Large intestine (tissue), 3 donors: ENCODE results near the gene TMEM39A. TPM values are rescaled to one million over a fixed set of nuclear protein-coding genes. Genes with fewer than 3 reads are reported as not detected.

Source experiments
- DNase-seq, 2 donors: peaks; one replicate each; pipeline versions ENCODE4 v3.0.0 to v3.0.0-alpha.2; 2013
- H3K27ac ChIP-seq: one replicate; pipeline ENCODE4 v1.5.1; 2013; ENCODE audit warnings: low read length
- H3K27me3 ChIP-seq: 2 replicates; pipeline ENCODE4 v1.6.1; 2013; ENCODE audit warnings: low read length; ENCODE audit not compliant: control insufficient read depth, insufficient read depth
- H3K36me3 ChIP-seq: 2 replicates; pipeline ENCODE4 v1.6.1; 2013; ENCODE audit warnings: low read length; ENCODE audit not compliant: control insufficient read depth, insufficient read depth
- H3K4me1 ChIP-seq: one replicate; pipeline ENCODE4 v1.6.1; 2013; ENCODE audit warnings: low read length; ENCODE audit not compliant: control insufficient read depth, insufficient read depth
- H3K4me3 ChIP-seq: one replicate; pipeline ENCODE4 v1.5.1; 2013; ENCODE audit warnings: low read length
- H3K9me3 ChIP-seq: one replicate; pipeline ENCODE4 v1.6.1; 2013; ENCODE audit warnings: mild to moderate bottlenecking, low read depth, low read length, moderate library complexity; ENCODE audit not compliant: control insufficient read depth
- whole genome bisulfite sequencing: methylation state at CpG from one replicate; pipeline ENCODE4 v1.1.5; 2013; ENCODE audit warnings: low lambda C conversion rate; ENCODE audit not compliant: insufficient coverage; 5-methylcytosine and 5-hydroxymethylcytosine counted together
- polyA plus RNA-seq: library from polyadenylated mRNA; unstranded; fragments of 120-200 nt; gene quantifications from one replicate; pipeline ENCODE4 v1.2.1, GENCODE V29; 2013

TMEM39A gene
- polyA plus RNA-seq, 1 donor = 37.9 TPM

DNA sequence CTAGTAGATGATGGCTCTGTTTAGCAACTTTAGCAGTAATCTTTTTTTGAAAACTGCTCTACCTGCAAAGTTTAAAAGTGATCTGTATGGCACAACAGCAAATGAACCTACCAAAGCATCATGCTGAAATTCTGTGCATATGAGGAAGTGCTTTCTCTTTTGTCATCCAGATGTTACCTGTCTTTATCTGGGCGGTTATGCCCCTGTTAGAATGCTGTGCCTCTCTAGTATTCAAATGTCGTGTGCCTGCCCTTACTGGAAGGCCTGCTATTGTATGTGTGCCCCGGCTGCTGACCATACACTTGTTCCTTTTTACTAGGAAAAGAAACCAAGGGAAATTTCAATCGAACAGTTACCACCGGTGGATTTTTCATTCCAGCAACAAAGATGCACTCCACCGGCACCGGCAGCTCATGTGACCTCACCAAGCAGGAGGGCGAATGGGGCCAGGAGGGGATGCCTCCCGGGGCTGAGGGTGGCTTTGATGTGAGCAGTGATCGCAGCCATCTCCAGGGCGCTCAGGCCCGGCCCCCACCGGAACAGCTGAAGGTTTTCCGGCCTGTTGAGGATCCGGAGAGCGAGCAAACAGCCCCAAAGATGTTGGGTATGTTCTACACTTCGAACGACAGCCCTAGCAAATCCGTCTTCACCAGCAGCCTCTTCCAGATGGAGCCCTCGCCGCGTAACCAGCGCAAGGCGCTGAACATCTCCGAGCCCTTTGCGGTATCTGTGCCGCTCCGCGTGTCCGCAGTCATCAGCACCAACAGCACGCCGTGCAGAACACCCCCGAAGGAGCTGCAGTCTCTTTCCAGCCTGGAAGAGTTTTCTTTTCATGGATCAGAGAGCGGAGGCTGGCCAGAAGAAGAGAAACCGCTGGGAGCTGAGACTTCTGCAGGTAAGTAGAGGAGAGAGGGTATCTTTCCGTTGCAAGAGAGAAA lies 61.6 kb downstream of the TMEM39A start:
- peaks cover 4% of the 10 kb centered on the region for H3K36me3 ChIP-seq
- 70% methylated on average over 2 of the region's 36 CpGs for WGBS

DNA sequence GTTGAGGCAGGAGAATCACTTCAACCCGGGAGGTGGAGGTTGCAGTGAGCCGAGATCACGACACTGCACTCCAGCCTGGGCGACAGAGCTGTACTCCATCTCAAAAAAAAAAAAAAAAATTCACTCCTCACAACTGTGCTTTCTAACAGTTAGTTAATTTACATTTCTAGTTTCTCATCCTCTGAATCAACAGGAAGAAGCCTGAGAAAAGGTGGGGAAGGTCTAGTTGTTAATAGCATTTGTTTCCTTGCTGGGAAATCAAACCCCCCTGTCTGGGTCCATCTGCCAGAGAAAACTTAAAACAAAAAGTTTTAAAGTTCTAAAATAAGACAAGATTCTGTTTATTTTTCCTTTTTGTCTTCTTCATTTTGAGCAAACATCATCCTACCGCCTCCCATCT lies 62.3 kb downstream of the TMEM39A start:
- Histone ChIP-seq H3K4me3 (no peak overlapping the region), H3K27ac (no peak overlapping the region), H3K9me3 (no peaks in the 10 kb centered on the region), H3K4me1 (no peaks in the 10 kb centered on the region), H3K27me3 (no peaks in the 10 kb centered on the region), H3K36me3 (peaks cover 4% of the 10 kb centered on the region)
- 100% methylated on average over 1 of the region's 5 CpGs for WGBS
- no peak for DNase-seq

More for the DNA sequence above, 61.6 kb downstream of the TMEM39A start:
- H3K9me3 ChIP-seq = no peaks in the 10 kb centered on the region
- H3K4me1 ChIP-seq = no peaks in the 10 kb centered on the region
- no peaks in the 10 kb centered on the region for H3K27me3 ChIP-seq
- no peak overlapping the region for H3K4me3 ChIP-seq
- DNase-seq = no peak
- no peak overlapping the region for H3K27ac ChIP-seq

- Histone ChIP-seq H3K27ac (no peak overlapping the region), H3K36me3 (peaks cover 4% of the 10 kb centered on the region), H3K4me1 (no peaks in the 10 kb centered on the region), H3K9me3 (no peaks in the 10 kb centered on the region), H3K27me3 (no peaks in the 10 kb centered on the region), H3K4me3 (no peak overlapping the region)
- DNase-seq = no peak
- no CpG with 5 or more reads among the region's 5 CpGs for WGBS
Observed at GRCh38 chr3:119400466-119400865, 62.9 kb downstream of the TMEM39A start.

- Histone ChIP-seq H3K27ac (no peak overlapping the region), H3K4me1 (no peaks in the 10 kb centered on the region), H3K27me3 (no peaks in the 10 kb centered on the region), H3K9me3 (no peaks in the 10 kb centered on the region), H3K36me3 (peaks cover 8% of the 10 kb centered on the region), H3K4me3 (no peak overlapping the region)
- DNase-seq = no peak
- no CpG with 5 or more reads among the region's 2 CpGs for WGBS
Observed at GRCh38 chr3:119396870-119397269, 66.5 kb downstream of the TMEM39A start.

- H3K27me3 ChIP-seq = no peaks in the 10 kb centered on the region
- 100% methylated on average over 1 of the region's 2 CpGs for WGBS
- peaks cover 9% of the 10 kb centered on the region for H3K36me3 ChIP-seq
- DNase-seq = no peak
- no peaks in the 10 kb centered on the region for H3K9me3 ChIP-seq
- no peak overlapping the region for H3K4me3 ChIP-seq
- H3K4me1 ChIP-seq = no peaks in the 10 kb centered on the region
- no peak overlapping the region for H3K27ac ChIP-seq
Observed at GRCh38 chr3:119395923-119396358, 67.5 kb downstream of the TMEM39A start.

DNA sequence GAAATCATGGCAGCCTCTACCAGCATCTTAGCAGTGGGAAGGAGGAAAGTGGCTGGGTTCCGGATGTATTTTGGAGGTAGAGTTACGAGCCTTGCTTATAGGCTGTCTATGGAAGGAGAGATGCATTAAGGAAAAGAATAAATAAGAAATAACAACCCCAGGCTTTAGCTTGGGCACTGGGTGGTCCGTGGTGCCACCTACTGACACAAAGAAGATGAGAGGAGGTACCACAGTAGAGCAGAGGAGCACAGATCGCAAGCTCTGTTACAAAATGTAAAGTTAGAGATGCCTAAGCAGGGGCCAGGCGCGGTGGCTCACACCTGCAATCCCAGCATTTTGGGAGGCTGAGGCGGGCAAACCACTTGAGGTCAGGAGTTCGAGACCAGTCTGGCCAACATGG lies 74.8 kb downstream of the TMEM39A start:
- 100% methylated on average over 2 of the region's 8 CpGs for WGBS
- H3K9me3 ChIP-seq = no peaks in the 10 kb centered on the region
- DNase-seq = no peak

GRCh38 chr3:119382134-119382533 lies 81.3 kb downstream of the TMEM39A start:
- Histone ChIP-seq H3K27me3 (no peaks in the 10 kb centered on the region), H3K4me1 (no peaks in the 10 kb centered on the region), H3K36me3 (peaks cover 6% of the 10 kb centered on the region), H3K27ac (no peak overlapping the region), H3K9me3 (no peaks in the 10 kb centered on the region), H3K4me3 (no peak overlapping the region)
- no CpG with 5 or more reads among the region's 7 CpGs for WGBS
- DNase-seq = no peak

More for the DNA sequence above, 74.8 kb downstream of the TMEM39A start:
- Histone ChIP-seq H3K4me1 (no peaks in the 10 kb centered on the region), H3K4me3 (no peak overlapping the region), H3K36me3 (peaks cover 16% of the 10 kb centered on the region), H3K27ac (no peak overlapping the region), H3K27me3 (no peaks in the 10 kb centered on the region)

DNA sequence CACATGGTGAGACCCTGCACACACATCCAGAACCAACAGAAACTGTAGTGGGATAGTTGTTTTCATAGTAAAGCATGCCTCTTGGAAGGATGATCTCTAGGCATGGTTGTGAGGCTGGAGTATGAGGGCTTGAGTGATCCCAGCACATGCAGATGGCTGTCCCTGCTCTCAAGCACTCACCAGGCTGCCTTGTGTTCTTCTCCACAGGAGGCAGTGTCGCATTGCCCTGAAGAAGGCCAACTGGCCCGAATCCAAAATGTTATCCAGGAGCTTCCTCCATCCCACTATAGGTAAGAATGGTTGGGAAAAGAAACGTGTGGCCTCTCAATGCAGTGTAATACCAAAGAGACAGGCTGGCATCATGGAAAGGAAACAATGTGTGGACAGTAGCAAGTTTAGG lies 82.7 kb downstream of the TMEM39A start:
- H3K27me3 ChIP-seq = no peaks in the 10 kb centered on the region
- WGBS = no CpG with 5 or more reads among the region's 3 CpGs

More for the DNA sequence above, 82.7 kb downstream of the TMEM39A start:
- Histone ChIP-seq H3K9me3 (no peaks in the 10 kb centered on the region), H3K4me1 (no peaks in the 10 kb centered on the region), H3K27ac (no peak overlapping the region), H3K36me3 (peaks cover 6% of the 10 kb centered on the region), H3K4me3 (no peak overlapping the region)
- no peak for DNase-seq

Other genes starting within 250 kb of the TMEM39A start
- 54.5 TPM for gene B4GALT4, start 222.7 kb downstream of the TMEM39A start, polyA plus RNA-seq
- gene ARHGAP31, start 169.2 kb downstream of the TMEM39A start, polyA plus RNA-seq = 5.6 TPM
- 18.7 TPM for gene POGLUT1, start 5.3 kb upstream of the TMEM39A start, polyA plus RNA-seq
- gene TIMMDC1, start 34.9 kb upstream of the TMEM39A start, polyA plus RNA-seq = 67.9 TPM
- 0.45 TPM for gene CD80, start 96.0 kb upstream of the TMEM39A start, polyA plus RNA-seq
- gene ADPRH, start 115.9 kb upstream of the TMEM39A start, polyA plus RNA-seq = 3.4 TPM
- gene PLA1A, start 134.3 kb upstream of the TMEM39A start, polyA plus RNA-seq = 9.3 TPM
- gene POPDC2, start 197.0 kb upstream of the TMEM39A start, polyA plus RNA-seq = 12.2 TPM
- 63.5 TPM for gene COX17, start 213.8 kb upstream of the TMEM39A start, polyA plus RNA-seq
- gene CFAP91, start 239.4 kb upstream of the TMEM39A start, polyA plus RNA-seq = 5.2 TPM